Mucosa of descending colon (tissue), 3 donors: Measurements from ENCODE around the gene HOXA3. TPM values are rescaled to one million over a fixed set of nuclear protein-coding genes. Genes with fewer than 3 reads are reported as not detected.

ENCODE experiments used
- ATAC-seq: fragments of 200-7000 bp; cut with Tn5 transposase; one replicate; pipeline ENCODE4 v1.9.1; 2020; ENCODE audit warnings: mild to moderate bottlenecking, moderate library complexity
- DNase-seq, 3 donors: peaks; one replicate each; pipeline ENCODE4 v3.0.0-alpha.2; 2020
- H3K36me3 ChIP-seq: fragments of 200-600 bp; one replicate; pipeline ENCODE4 v1.8.0; 2021; ENCODE audit warnings: low read depth, mild to moderate bottlenecking
- H3K4me1 ChIP-seq: fragments of 200-600 bp; one replicate; pipeline ENCODE4 v1.8.0; 2021; ENCODE audit warnings: low read depth, mild to moderate bottlenecking
- H3K4me3 ChIP-seq: fragments of 200-600 bp; one replicate; pipeline ENCODE4 v1.8.0; 2021; ENCODE audit warnings: mild to moderate bottlenecking
- H3K9me3 ChIP-seq: fragments of 200-600 bp; one replicate; pipeline ENCODE4 v1.8.0; 2021; ENCODE audit warnings: mild to moderate bottlenecking
- intact Hi-C, 2 donors: fragments of 100-400 bp; cut with DNase I in 1 of 2; cut with micrococcal nuclease in 1 of 2; formaldehyde crosslinking; loops; one replicate each; pipeline versions ENCODE4 v1.11.0 to v1.11.1; 2022; cut with DNase I, micrococcal nuclease
- total RNA-seq, 3 donors: library from RNA; stranded (reverse); fragmentation: NEBNext Ultra II Directional in 2 of 3; extraction: Animal tissue kit (Norgen Biotek cat#: 25700) in 2 of 3; gene quantifications; one replicate each; pipeline versions ENCODE4 v1.2.1 to v1.2.4, GENCODE V29; 2021 to 2023
- TF ChIP-seq, protein P1 (sequence below): fragments of 200-600 bp; IDR thresholded peaks from one replicate; pipeline ENCODE4 v1.8.0; 2022; ENCODE audit warnings: antibody characterized with exemption, mild to moderate bottlenecking
- donor health status: DM: no; HTN: no; CAD: no; lungs with moderate emphysema.
- donor health status: DM: no; HTN: no; CAD: no.
- donor health status: DM: no; HTN: yes; CAD: no.

HOXA3 gene
- total RNA-seq, 3 donors from 2014 or later, result 19.9 to 38.1 (median 20.5) TPM

DNA sequence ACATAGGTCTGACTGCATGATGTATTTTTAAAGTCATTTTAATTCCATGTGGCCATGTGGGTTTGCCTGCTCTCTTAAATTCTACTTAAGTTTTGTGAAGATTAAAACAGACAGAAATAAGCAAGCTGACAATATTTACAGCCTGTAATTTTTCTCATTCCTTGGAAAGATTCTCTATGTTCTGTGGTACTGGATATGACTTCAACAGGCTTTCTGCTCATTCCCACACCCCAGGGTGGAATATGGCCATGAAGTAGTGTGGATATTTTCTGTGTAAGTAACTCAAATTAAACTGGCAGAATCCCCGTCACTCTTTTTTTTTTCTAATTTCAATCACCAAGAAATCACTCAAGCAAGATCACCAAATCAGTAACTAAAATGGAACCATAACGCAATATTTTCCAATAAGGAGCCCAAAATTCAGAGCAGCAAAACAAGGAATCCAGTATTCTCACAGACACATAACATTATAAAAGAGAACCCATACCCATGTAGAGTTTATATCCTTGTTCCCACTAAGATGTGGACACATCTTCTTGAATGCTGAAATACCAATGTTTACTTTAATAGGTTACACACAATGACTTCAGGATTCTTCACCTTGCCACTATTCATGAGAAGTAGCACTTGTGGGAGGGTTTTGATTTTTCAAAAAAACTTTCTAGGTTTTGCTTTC lies 14.6 kb downstream of the HOXA3 start:
- TF ChIP-seq, protein P1, sequence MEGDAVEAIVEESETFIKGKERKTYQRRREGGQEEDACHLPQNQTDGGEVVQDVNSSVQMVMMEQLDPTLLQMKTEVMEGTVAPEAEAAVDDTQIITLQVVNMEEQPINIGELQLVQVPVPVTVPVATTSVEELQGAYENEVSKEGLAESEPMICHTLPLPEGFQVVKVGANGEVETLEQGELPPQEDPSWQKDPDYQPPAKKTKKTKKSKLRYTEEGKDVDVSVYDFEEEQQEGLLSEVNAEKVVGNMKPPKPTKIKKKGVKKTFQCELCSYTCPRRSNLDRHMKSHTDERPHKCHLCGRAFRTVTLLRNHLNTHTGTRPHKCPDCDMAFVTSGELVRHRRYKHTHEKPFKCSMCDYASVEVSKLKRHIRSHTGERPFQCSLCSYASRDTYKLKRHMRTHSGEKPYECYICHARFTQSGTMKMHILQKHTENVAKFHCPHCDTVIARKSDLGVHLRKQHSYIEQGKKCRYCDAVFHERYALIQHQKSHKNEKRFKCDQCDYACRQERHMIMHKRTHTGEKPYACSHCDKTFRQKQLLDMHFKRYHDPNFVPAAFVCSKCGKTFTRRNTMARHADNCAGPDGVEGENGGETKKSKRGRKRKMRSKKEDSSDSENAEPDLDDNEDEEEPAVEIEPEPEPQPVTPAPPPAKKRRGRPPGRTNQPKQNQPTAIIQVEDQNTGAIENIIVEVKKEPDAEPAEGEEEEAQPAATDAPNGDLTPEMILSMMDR, result no peak
- H3K4me3 ChIP-seq, result no peak overlapping the region
- DNase-seq (peak in 1 of 3 donors; percentile 7), ATAC-seq (no peak)
- H3K4me1 ChIP-seq, result peaks cover 51% of the 10 kb centered on the region
- intact Hi-C loops, result no loop called here
- no peaks in the 10 kb centered on the region for H3K9me3 ChIP-seq
- H3K36me3 ChIP-seq, result no peaks in the 10 kb centered on the region

- intact Hi-C loops, result no loop called here
- no peak for ATAC-seq
- H3K4me3 ChIP-seq, result no peak overlapping the region
- peaks cover 54% of the 10 kb centered on the region for H3K4me1 ChIP-seq
- DNase-seq, result peak in 1 of 3 donors; percentile 46
- TF ChIP-seq, protein P1, result no peak
- no peaks in the 10 kb centered on the region for H3K9me3 ChIP-seq
- H3K36me3 ChIP-seq, result no peaks in the 10 kb centered on the region
Observed at GRCh38 chr7:27134392-27134791, 18.0 kb downstream of the HOXA3 start.

DNA sequence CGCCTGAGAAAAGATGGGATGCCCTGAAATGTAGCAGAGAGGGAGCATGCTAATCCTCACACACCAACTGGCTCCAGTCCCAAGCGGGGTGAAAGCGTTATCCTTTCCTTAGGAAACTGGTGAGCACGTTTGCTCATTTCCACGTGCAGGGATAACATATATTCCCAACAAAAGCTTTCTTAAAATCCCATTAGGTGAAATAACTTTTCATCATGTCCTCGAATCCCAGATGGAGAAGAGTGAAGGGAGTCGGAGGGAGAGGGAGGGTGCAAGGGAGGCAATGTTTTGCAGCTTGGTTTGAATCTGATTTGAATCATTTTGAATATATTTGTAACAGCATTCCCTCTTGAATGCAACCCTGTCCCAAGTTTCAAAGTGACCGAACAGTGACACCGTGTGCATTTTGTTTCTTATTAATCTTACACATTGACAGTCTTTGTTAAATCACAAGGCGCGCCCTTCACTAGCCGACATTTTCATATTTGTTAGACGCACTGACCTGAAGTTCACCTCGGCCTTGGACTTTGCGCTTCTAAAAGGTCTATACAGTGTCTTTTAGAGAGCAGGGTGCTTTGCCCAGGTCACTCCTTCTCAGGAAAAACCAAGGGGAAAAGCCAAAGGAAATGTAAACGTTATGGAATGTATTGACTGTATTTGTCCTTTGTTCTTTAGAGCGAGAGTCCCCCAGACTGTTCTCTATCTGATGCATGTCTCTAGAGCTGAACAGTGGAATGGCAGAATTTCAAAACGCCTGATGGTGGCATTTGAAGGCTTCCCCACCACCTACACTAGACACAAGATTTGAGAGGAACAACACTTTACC lies 18.8 kb downstream of the HOXA3 start:
- H3K4me3 ChIP-seq, result no peak overlapping the region
- TF ChIP-seq, protein P1, result no peak
- no peaks in the 10 kb centered on the region for H3K36me3 ChIP-seq
- intact Hi-C loops, result no loop called here
- DNase-seq (peak in 2 of 3 donors; percentile 39 to 68), ATAC-seq (no peak)
- no peaks in the 10 kb centered on the region for H3K9me3 ChIP-seq
- H3K4me1 ChIP-seq, result peaks cover 54% of the 10 kb centered on the region

DNA sequence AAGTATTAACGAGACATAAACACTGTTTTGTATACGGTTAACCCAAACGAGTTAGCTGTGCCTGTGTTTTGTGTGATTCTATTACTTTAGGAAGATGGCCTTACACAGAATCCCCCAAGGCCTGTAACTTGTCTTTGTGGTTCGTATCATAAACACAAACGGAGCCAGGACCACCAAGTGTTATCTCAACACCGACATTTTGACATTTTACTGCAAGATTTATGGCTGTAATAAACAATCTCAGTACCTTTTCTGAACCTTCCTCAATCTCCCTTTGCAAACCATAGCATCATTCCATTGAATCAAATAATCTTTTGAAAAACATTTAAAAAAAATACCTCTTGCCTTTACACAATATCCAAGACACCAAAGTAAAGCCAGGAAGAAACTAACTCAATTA lies 19.4 kb downstream of the HOXA3 start:
- TF ChIP-seq, protein P1, result no peak
- Histone ChIP-seq H3K4me3 (no peak overlapping the region), H3K36me3 (no peaks in the 10 kb centered on the region), H3K4me1 (peaks cover 54% of the 10 kb centered on the region), H3K9me3 (no peaks in the 10 kb centered on the region)
- intact Hi-C loops, result no loop called here
- DNase-seq, result peak in 1 of 3 donors; percentile 4
- no peak for ATAC-seq

GRCh38 chr7:27132214-27132613 lies 20.2 kb downstream of the HOXA3 start:
- H3K36me3 ChIP-seq, result no peaks in the 10 kb centered on the region
- peaks cover 57% of the 10 kb centered on the region for H3K4me1 ChIP-seq
- ATAC-seq (no peak), DNase-seq (no peak)
- TF ChIP-seq, protein P1, result no peak
- no peak overlapping the region for H3K4me3 ChIP-seq
- no peaks in the 10 kb centered on the region for H3K9me3 ChIP-seq
- intact Hi-C loops, result no loop called here
